Left renal cortex interstitium (tissue), 4 donors: Measurements from ENCODE around the gene PLCL2. TPM values are rescaled to one million over a fixed set of nuclear protein-coding genes. Genes with fewer than 3 reads are reported as not detected.
"Not testable (repeated sequence)": the region's sequence is repeated elsewhere in the genome, so short reads cannot be mapped to it uniquely, and the experiment has no call there.

Source experiments
- DNase-seq, 4 donors: peaks; one replicate each; pipeline ENCODE4 v3.0.0-alpha.2; 2013; ENCODE audit warnings: low read depth in 4 of 4, low spot score in 2 of 4, missing footprints in 1 of 4
- polyA plus RNA-seq, 4 donors: library from polyadenylated mRNA; unstranded; fragments of 120-200 nt; gene quantifications; one replicate each; pipeline ENCODE4 v1.2.1, GENCODE V29; 2013; ENCODE audit not compliant: insufficient read length in 4 of 4

The PLCL2 gene
- polyA plus RNA-seq, 4 donors = 13.1 to 16.5 (median 14.9) TPM

GRCh38 chr3:16945330-16945729, 60.6 kb downstream of the PLCL2 start:
- DNase-seq = no peak

- DNase-seq = no peak
Observed at GRCh38 chr3:16950282-16950681, 65.5 kb downstream of the PLCL2 start.

GRCh38 chr3:16950845-16951244, 66.1 kb downstream of the PLCL2 start:
- DNase-seq = no peak

GRCh38 chr3:16957852-16958251, 73.1 kb downstream of the PLCL2 start:
- not testable (repeated sequence) for DNase-seq

DNA sequence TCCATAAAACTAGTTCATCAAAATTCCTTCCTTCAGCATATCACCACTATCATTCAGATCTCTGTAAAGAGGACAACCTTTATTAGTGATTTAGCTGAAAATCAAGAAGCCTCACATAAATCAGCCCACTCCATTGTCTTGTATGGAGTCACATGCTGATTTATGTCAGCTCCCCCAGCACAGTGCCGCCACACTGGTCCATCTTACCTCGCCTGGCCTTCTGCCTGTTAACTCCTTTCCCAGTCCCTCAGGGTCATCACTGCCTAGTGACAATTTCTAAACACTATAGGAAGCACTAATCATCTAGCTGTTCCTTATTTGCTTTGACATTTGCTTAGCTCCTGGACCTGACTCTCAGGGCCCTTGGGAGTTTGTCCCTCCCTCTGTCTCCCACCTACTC, 75.4 kb downstream of the PLCL2 start:
- no peak for DNase-seq

GRCh38 chr3:16961621-16962205, 77.0 kb downstream of the PLCL2 start:
- DNase-seq = no peak

- DNase-seq = no peak
Observed at GRCh38 chr3:16975083-16975482, 90.3 kb downstream of the PLCL2 start.

DNA sequence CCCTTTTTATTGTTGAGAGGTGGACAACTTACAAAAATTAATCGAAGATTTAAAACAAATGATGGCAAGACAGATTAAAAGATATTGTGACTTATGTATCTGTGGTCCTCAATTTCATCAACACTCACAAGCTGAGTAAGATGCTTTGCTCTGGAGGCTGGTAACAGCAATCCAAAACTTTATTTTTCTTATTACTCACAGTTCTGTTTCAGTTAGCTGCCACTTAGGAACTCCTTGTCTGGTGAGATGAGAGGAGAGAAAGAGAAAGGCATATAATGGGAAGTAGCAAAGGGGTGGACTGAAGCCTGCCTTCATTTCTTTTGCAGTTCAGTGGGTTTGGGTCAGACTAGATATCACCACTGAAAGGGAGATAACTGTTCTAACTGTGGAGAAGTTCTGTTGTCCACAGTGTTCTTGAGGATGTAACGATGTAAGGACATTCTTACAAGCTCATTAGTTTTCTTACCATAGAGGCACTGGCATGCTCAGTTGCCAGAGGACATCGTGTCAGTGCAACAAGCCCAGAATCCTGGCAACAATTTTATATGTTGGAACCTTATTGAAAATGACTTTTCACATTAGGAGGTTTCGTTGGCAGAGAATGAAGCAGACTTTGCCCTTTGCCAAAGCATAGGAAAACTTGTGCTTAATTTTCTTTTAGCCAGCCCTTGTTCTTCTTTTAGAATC, 93.6 kb downstream of the PLCL2 start:
- DNase-seq = no peak

GRCh38 chr3:16978921-16979271, 94.1 kb downstream of the PLCL2 start:
- DNase-seq = no peak

- not testable (repeated sequence) for DNase-seq
Observed at GRCh38 chr3:16979769-16980515, 95.2 kb downstream of the PLCL2 start.

- not testable (repeated sequence) for DNase-seq
Observed at GRCh38 chr3:16980526-16980925, 95.8 kb downstream of the PLCL2 start.

- no peak for DNase-seq
Observed at GRCh38 chr3:16982460-16982859, 97.7 kb downstream of the PLCL2 start.

DNA sequence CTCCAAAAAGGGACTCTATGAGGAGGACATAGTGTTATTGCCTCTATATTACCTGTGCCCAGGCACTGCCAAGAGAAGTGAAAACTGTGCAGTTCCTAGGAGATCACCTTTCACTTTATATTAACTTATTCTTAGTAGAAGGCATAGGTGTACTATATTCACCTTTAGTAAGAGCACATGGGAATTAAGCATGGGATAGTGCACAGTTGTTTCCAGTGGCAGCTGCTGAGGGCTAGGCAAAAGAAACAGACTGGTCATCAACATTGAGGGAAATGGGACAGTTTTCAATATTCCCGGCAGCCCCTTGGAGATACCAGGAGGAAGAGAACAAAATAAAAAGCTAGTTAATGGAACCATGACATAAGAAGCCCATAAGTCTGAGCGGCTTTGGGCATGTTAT, 100.9 kb downstream of the PLCL2 start:
- DNase-seq = no peak

DNA sequence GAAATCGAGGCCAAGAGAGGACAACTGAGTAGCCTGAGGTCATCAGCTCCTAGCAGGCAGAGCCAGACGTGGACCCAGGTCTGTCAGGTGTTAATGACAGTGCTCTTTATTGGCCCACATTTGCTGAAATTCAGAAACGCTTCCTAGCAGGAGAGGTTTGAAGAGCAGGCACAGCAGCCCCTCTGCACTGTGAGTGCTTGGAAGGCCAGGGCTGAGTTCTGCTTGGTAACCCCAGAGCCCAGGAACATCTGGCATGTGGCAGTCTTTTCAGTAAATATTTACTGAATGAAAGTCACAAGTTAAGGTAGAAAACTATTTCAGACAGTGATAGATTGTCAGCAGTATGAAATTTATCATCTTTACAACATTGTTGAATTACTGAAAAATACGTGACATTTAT, 102.4 kb downstream of the PLCL2 start:
- no peak for DNase-seq

GRCh38 chr3:16990163-16990562, 105.4 kb downstream of the PLCL2 start:
- no peak for DNase-seq

GRCh38 chr3:16992198-16992597, 107.4 kb downstream of the PLCL2 start:
- no peak for DNase-seq

- no peak for DNase-seq
Observed at GRCh38 chr3:16993227-16993626, 108.5 kb downstream of the PLCL2 start.

GRCh38 chr3:16994854-16995525, 110.2 kb downstream of the PLCL2 start:
- no peak for DNase-seq

DNA sequence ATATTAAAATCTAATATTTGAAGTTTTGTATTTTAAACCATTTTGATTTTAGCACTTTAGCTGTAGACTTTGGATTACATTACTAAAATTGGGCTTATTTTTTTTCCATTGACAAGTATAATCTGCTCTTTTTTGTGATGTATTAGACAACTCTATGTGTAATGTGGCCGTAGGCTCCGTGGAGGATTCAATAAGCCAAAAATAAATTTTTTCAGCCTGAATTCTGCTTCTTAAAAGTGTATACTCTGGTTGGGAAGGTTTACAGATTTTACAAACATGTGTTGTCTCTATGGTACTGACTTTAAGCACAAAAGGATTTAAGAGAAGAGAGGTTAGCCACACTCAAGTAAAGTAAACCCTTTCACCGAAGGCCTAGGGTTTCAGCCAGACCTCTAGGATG, 110.8 kb downstream of the PLCL2 start:
- DNase-seq = no peak

- no peak for DNase-seq
Observed at GRCh38 chr3:16998236-16998923, 113.6 kb downstream of the PLCL2 start.

GRCh38 chr3:16999161-16999560, 114.4 kb downstream of the PLCL2 start:
- no peak for DNase-seq
